ENCODE measurements around the gene ATP5F1D.

The ATP5F1D gene

DNA sequence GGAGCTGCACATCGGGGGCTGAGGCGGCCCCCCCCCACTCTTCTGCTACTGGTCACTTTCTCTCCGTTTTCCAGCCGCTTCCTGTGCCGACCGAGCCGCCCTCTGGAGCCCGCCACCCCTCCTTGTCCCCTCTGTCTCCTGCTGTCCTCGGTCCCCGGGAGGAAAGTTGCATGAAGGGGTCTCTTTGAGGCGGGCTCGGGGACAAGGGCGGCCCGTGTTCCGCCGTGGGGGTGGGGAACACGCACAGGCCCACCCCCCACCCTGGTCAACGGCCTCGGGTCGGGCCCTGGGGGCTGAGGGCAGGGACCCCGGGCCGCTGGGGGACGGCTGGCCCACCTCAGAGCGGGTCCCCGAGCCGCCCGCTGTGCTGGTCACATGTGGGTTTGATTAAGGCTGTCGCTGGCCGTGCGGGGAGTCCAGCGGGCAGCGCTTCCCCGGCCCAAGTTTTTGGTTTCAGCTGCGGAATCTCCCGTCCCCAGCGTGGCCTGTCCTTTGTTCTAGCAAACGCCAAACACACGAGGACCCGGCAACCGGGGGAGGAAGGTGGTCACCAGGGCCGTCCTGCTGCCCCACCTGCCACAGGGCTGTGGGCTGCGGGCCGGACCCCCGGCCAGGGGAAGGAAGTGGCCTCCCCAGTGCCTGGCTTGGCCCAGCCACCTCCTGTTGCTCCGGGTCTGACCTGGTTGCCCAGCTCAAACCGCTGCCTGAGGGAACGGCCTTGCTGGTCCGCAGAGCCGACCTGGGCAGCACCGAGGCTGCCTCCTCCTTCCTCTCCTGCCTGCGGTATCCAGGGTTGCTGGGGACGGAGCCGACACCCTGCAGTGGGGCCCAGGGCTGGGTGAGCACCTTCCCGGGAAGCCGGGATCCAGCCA lies 46.0 kb downstream of the ATP5F1D start:
- Histone ChIP-seq H3K27me3 (ENCODE audit: control insufficient read depth in 1 of 2, insufficient read depth in 2 of 2, low read length in 2 of 2) (peaks cover 9 to 77% of the 10 kb centered on the region in 2 donors), H3K36me3 (ENCODE audit: insufficient read depth, low read length) (no peaks in the 10 kb centered on the region), H3K4me1 (ENCODE audit: insufficient read depth, low read length) (no peaks in the 10 kb centered on the region), H3K27ac (ENCODE audit: low read depth, low read length) (no peak overlapping the region), H3K9me3 (ENCODE audit: low read length) (no peaks in the 10 kb centered on the region), H3K4me3 (ENCODE audit: low read depth in 1 of 2, low read length in 2 of 2) (no peak overlapping the region), H3K9ac (ENCODE audit: low read length) (no peak overlapping the region)

DNA sequence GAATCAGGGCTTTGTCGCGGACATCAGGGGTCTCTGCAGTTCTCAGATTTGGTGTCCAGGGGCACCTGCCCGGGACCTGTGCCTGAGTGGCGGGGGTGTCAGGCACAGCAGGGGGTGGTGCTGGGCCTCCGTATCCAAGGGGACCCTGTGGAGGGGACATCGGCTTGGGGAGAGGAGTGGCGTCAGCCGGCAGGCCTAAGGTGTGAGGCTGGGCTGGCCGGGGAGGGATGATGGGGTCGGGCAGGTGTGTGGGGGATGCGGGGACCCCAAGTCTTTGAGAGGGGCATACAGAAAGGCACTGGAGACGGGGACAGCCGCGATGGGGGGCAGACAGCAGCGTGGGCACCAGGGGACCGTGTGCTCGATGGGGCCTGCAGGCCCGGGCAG lies 46.7 kb downstream of the ATP5F1D start:
- no peak overlapping the region for H3K27ac ChIP-seq (ENCODE audit: low read depth, low read length)
- H3K27me3 ChIP-seq (ENCODE audit: control insufficient read depth in 1 of 2, insufficient read depth in 2 of 2, low read length in 2 of 2), result peaks cover 9 to 71% of the 10 kb centered on the region in 2 donors

DNA sequence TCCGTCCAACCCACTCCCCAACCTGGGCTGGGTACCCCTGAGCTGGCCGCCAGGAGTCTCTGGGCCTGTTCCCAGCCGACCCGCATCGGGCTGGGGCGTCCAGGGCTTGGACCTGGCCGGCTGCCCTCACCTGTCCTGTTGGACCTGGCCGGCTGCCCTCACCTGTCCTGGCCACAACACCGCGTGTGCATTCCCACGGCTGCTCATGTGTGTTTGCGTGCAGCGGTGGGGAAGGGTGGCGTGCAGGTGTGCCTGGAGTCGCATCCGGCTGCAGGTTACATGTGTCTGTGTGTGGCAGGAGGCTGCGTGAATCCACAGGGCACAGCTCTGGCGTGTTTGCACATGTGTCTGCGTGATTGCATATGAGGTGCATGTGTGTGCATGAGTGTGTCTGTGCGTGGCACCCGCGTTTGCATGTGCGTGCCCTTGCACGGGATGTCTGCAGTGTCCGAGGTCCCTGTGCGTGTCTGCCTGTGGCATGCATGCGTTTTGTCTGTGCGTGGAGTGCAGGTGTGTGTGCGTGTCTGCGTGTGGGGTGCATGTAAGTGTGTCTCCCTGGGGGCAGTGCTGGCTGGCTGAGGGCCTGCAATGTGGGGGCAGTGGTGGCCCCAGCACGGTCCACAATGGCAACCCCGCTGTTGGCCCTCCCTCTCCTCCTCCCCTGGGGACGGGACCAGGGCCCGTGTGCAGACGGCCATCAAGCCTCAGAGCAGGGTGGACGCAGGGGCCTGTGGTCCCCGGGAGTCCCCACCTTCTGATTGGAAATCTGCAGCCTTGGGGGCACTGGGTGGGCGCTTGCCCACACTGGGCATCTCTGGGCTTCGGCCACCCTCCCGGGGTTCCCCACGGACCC lies 47.5 kb downstream of the ATP5F1D start:
- Histone ChIP-seq H3K27ac (ENCODE audit: low read depth, low read length) (no peak overlapping the region), H3K9ac (ENCODE audit: low read length) (no peak overlapping the region), H3K4me3 (ENCODE audit: low read depth in 1 of 2, low read length in 2 of 2) (no peak overlapping the region), H3K36me3 (ENCODE audit: insufficient read depth, low read length) (no peaks in the 10 kb centered on the region), H3K4me1 (ENCODE audit: insufficient read depth, low read length) (no peaks in the 10 kb centered on the region), H3K27me3 (ENCODE audit: control insufficient read depth in 1 of 2, insufficient read depth in 2 of 2, low read length in 2 of 2) (peaks cover 9 to 71% of the 10 kb centered on the region in 2 donors), H3K9me3 (ENCODE audit: low read length) (no peaks in the 10 kb centered on the region)

More for the DNA sequence above, 46.7 kb downstream of the ATP5F1D start:
- H3K9ac ChIP-seq (ENCODE audit: low read length), result no peak overlapping the region
- no peaks in the 10 kb centered on the region for H3K4me1 ChIP-seq (ENCODE audit: insufficient read depth, low read length)
- H3K36me3 ChIP-seq (ENCODE audit: insufficient read depth, low read length), result no peaks in the 10 kb centered on the region
- no peak overlapping the region for H3K4me3 ChIP-seq (ENCODE audit: low read depth in 1 of 2, low read length in 2 of 2)
- no peaks in the 10 kb centered on the region for H3K9me3 ChIP-seq (ENCODE audit: low read length)

GRCh38 chr19:1289686-1290025 lies 48.1 kb downstream of the ATP5F1D start:
- no peaks in the 10 kb centered on the region for H3K9me3 ChIP-seq (ENCODE audit: low read length)
- H3K4me3 ChIP-seq (ENCODE audit: low read depth in 1 of 2, low read length in 2 of 2), result no peak overlapping the region
- H3K4me1 ChIP-seq (ENCODE audit: insufficient read depth, low read length), result no peaks in the 10 kb centered on the region
- H3K36me3 ChIP-seq (ENCODE audit: insufficient read depth, low read length), result no peaks in the 10 kb centered on the region
- H3K27me3 ChIP-seq (ENCODE audit: control insufficient read depth in 1 of 2, insufficient read depth in 2 of 2, low read length in 2 of 2), result peaks cover 9 to 71% of the 10 kb centered on the region in 2 donors
- no peak overlapping the region for H3K9ac ChIP-seq (ENCODE audit: low read length)
- no peak overlapping the region for H3K27ac ChIP-seq (ENCODE audit: low read depth, low read length)

DNA sequence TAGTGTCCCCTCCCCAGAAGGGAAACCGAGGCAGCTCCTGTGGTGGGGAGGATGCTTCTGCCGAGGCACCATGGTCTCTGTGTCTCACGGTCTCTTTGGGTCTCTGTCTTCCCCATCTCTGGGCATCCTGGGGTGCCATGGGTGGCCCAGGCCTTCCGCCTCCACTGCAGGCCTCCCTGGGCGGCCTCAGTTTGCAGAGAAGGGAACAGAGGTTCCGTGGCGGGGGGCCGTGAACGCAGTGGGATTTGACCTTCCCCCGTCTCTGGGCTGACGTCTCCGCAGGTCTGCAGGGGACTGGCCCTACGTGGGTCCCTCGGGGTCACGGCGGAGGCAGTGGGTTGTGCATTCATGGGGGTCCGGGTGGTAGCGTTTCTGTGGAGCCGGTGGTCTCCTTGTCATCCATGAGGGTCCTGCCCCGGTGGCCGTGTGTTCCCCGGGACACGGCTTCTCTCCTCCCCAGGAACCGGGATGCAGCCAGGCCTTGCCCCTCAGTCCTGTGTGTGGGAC lies 48.7 kb downstream of the ATP5F1D start:
- Histone ChIP-seq H3K4me3 (ENCODE audit: low read depth in 1 of 2, low read length in 2 of 2) (no peak overlapping the region), H3K4me1 (ENCODE audit: insufficient read depth, low read length) (peaks cover under 1% of the 10 kb centered on the region), H3K27me3 (ENCODE audit: control insufficient read depth in 1 of 2, insufficient read depth in 2 of 2, low read length in 2 of 2) (peaks cover 8 to 71% of the 10 kb centered on the region in 2 donors), H3K9ac (ENCODE audit: low read length) (no peak overlapping the region), H3K9me3 (ENCODE audit: low read length) (no peaks in the 10 kb centered on the region), H3K36me3 (ENCODE audit: insufficient read depth, low read length) (no peaks in the 10 kb centered on the region), H3K27ac (ENCODE audit: low read depth, low read length) (no peak overlapping the region)

GRCh38 chr19:1290703-1291651 lies 49.4 kb downstream of the ATP5F1D start:
- Histone ChIP-seq H3K4me3 (ENCODE audit: low read depth in 1 of 2, low read length in 2 of 2) (no peak overlapping the region), H3K9ac (ENCODE audit: low read length) (no peak overlapping the region), H3K27me3 (ENCODE audit: control insufficient read depth in 1 of 2, insufficient read depth in 2 of 2, low read length in 2 of 2) (peaks cover 7 to 72% of the 10 kb centered on the region in 2 donors), H3K27ac (ENCODE audit: low read depth, low read length) (no peak overlapping the region), H3K36me3 (ENCODE audit: insufficient read depth, low read length) (no peaks in the 10 kb centered on the region), H3K9me3 (ENCODE audit: low read length) (no peaks in the 10 kb centered on the region), H3K4me1 (ENCODE audit: insufficient read depth, low read length) (peaks cover 4% of the 10 kb centered on the region)

DNA sequence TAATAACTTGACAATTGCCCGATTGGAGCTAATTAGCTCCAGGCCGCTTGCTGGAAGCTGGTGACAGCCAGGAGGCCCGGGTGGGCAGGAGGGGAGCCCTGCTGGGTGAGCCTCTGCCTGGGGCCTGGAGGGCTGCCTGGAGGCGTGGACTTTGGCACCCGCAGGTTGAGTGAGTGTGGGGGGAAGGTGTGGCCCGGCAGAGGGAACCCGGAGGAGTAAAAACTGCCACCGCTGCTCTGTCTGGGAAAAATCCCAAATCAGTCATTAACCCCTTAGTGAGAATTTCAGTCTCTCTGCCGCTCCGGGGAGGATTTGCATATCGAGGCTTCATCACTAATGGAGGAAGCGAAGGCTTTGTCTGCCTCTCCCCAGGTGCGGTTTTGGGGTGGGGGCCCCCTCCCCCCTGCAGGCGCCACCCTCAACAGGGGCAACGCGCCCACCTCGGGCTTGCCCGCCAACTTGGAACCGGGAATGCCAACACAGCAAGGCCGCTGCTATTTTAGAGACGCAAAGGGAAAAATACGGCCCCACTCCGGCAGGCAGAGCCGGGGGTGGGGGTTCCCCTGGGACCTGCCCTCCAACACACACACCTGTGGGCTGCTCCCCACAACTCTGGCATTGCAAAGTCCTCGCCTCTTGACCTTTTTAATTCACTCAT lies 50.3 kb downstream of the ATP5F1D start:
- no peak overlapping the region for H3K27ac ChIP-seq (ENCODE audit: low read depth, low read length)
- H3K4me3 ChIP-seq (ENCODE audit: low read depth in 1 of 2, low read length in 2 of 2), result no peak overlapping the region
- H3K36me3 ChIP-seq (ENCODE audit: insufficient read depth, low read length), result no peaks in the 10 kb centered on the region
- peaks cover 4% of the 10 kb centered on the region for H3K4me1 ChIP-seq (ENCODE audit: insufficient read depth, low read length)
- H3K27me3 ChIP-seq (ENCODE audit: control insufficient read depth in 1 of 2, insufficient read depth in 2 of 2, low read length in 2 of 2), result peaks cover 7 to 72% of the 10 kb centered on the region in 2 donors
- H3K9ac ChIP-seq (ENCODE audit: low read length), result no peak overlapping the region
- H3K9me3 ChIP-seq (ENCODE audit: low read length), result no peaks in the 10 kb centered on the region

- Histone ChIP-seq H3K27ac (ENCODE audit: low read depth, low read length) (no peak overlapping the region), H3K4me3 (ENCODE audit: low read depth in 1 of 2, low read length in 2 of 2) (no peak overlapping the region), H3K4me1 (ENCODE audit: insufficient read depth, low read length) (peaks cover 4% of the 10 kb centered on the region), H3K9me3 (ENCODE audit: low read length) (no peaks in the 10 kb centered on the region), H3K36me3 (ENCODE audit: insufficient read depth, low read length) (no peaks in the 10 kb centered on the region), H3K9ac (ENCODE audit: low read length) (no peak overlapping the region), H3K27me3 (ENCODE audit: control insufficient read depth in 1 of 2, insufficient read depth in 2 of 2, low read length in 2 of 2) (peaks cover 7 to 65% of the 10 kb centered on the region in 2 donors)
Observed at GRCh38 chr19:1292419-1293151, 51.0 kb downstream of the ATP5F1D start.

- no peak overlapping the region for H3K27ac ChIP-seq (ENCODE audit: low read depth, low read length)
- H3K4me3 ChIP-seq (ENCODE audit: low read depth in 1 of 2, low read length in 2 of 2), result no peak overlapping the region
- no peak overlapping the region for H3K9ac ChIP-seq (ENCODE audit: low read length)
- H3K27me3 ChIP-seq (ENCODE audit: control insufficient read depth in 1 of 2, insufficient read depth in 2 of 2, low read length in 2 of 2), result peaks cover 7 to 51% of the 10 kb centered on the region in 2 donors
- H3K9me3 ChIP-seq (ENCODE audit: low read length), result no peaks in the 10 kb centered on the region
- H3K36me3 ChIP-seq (ENCODE audit: insufficient read depth, low read length), result no peaks in the 10 kb centered on the region
- peaks cover 4% of the 10 kb centered on the region for H3K4me1 ChIP-seq (ENCODE audit: insufficient read depth, low read length)
Observed at GRCh38 chr19:1293782-1294604, 52.4 kb downstream of the ATP5F1D start.
